HCEC 1CT (cell line): ENCODE results near the gene APC2.
A peak's percentile ranks its signal among the peaks of the same experiment; 100 is the strongest.
"Not testable (repeated sequence)": the region's sequence is repeated elsewhere in the genome, so short reads cannot be mapped to it uniquely, and the experiment has no call there.

ENCODE experiments used
- DNase-seq: peaks from one replicate; pipeline ENCODE4 v3.0.0-alpha.2; 2017

APC2 gene

DNA sequence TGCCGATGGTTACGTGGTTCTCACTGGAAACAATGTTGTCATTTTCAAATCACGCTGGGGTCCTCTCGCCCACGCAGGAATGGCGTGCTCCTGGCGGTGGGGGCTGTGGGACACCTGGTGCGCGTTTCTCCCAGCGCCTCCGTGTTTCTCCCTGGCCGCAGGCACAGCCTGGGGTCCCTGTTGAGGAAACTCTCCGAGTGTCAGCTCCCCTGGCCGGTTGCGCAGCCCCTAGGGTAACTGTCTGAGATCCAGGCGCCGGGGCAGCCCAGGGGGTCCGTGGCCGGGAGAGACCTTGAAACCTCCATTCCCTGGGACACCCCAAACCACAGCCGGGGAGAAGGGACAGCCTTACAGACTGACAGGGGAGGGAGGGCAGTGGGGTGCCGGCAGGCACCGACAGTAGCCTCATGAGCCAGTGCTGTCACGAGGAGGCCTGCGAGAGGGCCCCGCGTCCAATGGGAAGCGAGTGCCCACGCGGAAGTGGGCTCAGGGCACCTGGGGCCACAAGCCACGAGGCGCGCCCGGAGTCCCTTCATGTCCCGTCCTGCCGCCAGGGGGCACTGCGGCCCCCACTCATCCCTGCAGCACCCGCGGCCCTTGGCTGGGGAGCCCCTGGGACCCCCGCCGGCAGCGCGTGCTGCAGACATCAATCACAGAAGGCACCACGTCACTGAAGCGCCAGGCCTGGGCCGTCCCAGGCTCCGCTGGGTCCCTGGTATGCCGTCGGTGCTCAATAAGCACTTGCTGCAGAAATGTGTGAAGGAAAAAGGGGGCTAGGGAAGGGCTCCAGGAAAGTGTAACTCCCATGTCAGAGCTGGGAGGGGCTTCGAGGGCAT lies 53.4 kb downstream of the APC2 start:
- peak; percentile 22 for DNase-seq

DNA sequence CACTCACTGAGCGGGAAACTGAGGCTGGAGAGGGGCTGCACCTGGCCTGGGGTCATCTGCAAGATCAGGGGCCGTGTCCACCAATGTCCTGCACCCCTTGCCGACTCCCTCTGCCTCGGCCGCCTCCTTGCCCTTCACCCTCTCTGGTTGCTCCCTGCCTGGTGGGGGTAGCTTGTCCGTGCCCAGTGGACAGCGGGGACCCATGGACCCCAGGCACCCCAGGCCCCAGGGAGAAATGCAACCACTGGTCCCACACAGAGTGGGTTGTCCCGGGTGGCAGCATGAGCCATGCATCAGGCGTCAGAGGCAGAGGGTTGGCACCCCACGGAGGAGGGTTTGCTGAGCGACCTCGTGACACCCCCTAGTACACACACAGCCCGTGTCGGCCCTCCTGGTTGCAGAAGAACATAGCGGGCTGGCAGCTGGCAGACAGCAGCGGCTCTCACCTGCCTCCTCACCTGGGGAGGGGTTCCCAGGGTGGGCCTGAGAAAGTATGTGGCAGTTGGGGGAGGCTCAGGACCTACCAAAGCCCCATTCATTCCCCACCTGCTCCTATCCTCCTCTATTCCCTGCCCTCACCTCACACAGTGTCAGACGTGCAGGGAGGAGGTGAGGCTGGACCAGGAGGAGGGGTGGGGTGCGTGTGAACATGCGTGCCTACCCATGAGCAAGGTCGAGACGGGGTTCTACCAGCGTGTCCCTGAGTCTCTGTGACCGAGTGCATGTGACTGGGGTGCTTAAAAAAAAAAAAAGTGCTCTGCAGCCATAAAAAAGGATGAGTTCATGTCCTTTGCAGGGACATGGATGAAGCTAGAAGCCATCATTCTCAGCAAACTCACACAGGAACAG lies 54.2 kb downstream of the APC2 start:
- DNase-seq = no peak

DNA sequence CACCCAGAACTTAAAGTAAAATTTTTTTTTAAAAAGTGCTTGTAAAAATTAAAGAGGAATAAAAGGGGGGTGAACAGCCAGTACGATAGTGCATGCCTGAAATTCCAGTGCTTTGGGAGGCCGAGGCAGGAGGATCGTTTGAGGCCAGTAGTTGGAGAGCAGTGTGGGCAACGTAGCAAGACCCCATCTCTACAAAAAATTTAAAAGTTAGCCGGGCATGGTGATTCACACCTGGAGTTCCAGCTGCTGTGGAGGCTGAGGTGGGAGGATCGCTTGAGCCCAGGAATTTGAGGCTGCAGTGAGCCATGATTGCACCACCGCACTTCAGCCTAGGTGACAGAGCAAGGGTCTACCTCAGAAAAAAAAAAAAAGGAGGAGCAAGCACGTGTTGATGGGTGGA lies 55.1 kb downstream of the APC2 start:
- no peak for DNase-seq

DNA sequence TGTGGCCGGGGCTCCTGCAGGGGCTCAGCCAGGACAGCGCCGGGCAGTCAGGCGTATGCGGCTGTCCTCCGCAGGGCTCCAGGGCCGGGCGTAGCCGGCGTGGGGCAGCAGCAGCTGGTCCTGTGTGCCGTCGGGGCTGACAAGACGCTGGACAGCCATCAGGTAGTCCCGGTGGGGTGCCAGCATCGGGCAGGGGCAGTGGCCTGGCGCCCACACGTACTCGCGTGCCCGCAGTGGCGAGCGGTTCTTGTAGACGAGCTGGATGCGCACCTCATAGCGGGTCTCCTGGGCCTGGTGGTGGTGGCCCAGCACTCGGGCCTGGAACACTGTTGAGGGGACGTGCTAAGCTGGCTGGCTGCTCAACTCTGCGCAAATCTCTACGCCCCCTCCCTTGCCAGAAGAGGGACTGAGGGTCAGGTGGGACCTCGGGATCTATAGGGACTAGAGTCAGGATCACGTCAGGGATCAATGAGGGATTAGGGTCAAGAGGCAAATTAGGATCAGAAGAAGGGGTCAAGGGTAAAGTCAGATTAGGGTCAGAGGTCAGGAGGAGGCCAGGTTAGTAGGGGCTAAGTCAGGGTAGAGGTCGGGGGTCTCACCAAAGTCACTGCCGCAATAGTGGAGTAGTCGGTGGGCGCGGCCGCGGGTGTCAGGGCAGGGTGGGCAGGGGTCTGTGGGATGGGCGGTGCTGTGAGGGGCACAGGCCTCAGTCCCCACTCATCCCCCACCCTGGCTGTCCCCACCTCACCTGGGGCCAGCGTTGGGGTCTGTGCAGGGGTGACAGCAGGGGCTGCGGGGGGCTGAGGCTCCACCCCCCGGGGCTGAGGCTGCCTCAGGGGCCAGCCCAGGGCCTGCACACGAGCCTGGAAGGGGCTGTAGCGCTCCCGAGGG lies 56.3 kb downstream of the APC2 start:
- no peak for DNase-seq

DNA sequence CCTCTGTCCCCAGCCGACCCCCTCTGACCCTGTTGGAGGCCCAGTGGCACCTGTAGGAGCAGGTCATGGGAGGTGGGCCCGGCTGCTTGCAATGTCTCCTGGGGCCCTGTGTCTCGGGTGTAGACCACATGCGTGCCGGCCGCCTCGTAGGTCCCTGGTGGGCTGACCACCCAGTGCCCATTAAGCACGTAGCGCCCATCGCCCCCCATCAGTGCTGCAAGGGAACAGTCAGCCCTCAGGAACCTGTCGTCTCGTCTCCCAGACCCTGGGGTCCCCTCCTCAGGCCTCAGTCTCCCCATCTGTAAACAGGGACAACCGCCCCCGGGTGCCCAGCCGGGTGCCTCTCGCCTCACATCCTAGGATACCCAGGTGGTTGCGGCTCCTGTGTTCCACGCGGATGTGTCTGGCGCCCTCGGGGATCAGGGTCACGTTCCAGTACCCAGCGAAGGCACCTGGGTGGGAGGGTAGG lies 57.3 kb downstream of the APC2 start:
- no peak for DNase-seq

DNA sequence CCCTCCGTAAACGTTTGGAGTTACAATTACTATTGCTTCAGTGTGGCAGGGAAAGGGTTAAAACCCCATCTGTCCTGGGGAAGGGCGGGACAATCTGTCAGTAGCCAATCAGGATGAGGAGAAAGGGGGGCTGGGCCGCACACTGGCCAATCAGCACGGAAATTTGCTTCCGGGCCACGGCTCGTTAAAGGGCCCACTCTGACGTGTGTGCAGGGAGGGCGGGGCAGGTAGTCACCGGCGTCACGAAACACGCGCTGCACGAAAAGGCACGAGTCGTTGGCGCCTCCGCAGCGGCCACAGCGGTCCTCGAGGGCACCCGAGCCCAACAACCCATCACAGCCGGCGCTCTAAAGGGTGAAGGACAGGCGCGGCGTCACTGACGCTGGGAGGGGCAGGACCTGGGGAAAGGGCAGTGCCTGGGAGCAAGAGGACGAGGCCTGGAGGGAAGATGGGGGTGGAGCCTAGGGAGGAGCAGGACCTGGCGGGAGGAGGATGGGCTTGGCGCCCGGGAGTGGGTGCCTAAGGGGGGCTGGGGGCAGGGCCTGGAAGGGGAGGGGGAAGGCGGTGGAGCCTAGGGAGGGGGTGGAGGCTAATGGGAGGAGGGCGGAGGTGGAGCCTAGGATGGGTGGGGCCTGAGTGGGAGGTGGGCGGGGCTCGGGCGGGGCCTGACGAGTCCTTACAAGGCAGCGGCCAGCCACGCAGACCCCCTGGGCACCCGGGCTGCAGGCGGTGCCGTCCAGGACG lies 58.0 kb downstream of the APC2 start:
- peak; percentile 90 for DNase-seq

DNA sequence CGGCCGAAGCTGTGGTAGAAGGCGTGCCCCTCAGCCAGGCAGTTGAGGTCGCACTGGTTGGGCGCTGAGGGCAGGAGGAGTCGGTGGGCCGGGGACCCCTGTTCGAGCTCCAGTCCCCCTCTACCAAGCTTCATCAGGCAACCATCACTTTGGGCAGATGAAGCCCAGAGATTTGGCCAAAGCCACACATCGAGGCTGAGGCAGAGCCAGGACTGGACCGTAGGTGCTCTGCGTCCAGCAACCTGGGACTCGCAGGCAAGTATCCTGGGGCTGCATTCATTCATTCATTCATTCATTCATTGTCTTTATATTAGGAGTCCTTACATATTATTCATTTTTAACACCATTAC lies 58.6 kb downstream of the APC2 start:
- no peak for DNase-seq

DNA sequence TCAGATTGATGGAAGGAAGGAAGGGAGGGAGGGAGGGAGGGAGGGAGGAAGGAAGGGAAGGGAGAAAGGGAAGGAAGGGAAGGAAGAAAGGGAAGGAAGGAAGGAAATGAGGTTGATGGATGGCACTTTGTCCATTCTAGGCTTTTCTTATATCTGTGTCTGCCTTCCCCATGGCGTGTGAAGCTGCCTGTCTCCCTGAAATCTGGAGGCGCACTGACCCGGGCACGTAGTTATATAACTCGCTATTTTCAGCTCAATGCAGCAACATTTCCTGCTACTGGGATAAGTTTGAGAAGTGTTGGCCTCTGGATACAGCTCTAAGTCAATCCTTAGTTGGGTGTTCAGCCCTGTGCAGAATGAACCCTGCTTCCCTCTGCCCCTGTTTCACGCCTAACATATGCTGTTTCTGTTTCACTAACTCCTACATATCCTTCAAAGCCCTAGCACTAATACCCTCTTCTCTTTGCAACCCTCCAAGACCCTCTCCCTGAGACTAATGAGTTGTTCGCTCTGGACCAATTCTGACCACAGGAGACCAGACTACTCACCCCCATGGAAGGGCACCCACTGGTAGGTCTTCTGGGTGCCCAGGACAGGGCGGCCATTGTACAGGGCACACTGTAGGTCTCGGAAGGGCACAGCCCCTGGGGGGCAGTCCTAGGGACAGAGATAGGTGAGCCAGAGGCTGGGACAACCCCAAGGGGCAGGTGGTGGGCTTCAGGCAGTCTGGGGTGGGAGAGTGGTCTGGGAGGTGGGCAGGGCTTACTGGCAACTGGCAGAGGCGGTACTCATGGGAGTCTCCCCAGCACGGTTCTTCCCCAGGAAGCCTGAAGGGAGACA lies 59.9 kb downstream of the APC2 start:
- DNase-seq = no peak

DNA sequence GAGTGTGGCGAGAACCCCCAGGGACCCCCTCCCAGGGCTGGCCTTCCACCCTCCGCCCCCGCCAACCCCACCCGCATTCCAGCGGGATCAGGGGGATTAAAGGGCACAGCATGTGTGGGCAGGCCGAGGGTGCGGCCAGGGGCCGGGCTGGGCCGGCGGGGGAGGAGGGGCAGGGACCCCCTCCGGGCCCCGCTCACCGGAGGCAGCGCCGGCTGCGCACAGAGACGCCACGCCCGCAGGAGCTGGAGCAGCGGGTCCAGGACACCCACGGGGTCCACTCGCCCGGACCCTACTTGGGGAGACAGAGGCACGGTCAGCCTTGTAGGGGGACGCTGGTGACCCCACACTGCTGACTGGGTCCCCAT lies 60.5 kb downstream of the APC2 start:
- DNase-seq = no peak

DNA sequence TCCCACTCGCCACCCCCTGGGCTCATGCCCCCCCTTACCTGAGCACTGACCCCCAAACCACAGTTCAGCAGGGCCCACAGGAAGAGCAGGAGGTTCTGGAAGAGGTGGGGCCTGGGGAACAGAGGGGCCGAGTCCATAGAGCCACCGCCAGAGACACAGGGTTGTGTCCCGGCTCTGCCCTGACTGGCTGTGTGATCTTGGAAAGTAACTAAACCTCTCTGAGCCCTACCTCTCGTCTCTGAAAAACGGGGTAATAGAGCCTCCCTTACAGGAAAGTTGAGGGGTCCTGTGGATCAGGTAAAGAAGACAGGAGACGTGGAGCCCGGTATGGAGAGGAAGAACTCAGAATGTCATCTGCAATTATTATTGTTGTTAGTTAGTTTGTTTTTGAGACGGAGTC lies 60.9 kb downstream of the APC2 start:
- DNase-seq = no peak

DNA sequence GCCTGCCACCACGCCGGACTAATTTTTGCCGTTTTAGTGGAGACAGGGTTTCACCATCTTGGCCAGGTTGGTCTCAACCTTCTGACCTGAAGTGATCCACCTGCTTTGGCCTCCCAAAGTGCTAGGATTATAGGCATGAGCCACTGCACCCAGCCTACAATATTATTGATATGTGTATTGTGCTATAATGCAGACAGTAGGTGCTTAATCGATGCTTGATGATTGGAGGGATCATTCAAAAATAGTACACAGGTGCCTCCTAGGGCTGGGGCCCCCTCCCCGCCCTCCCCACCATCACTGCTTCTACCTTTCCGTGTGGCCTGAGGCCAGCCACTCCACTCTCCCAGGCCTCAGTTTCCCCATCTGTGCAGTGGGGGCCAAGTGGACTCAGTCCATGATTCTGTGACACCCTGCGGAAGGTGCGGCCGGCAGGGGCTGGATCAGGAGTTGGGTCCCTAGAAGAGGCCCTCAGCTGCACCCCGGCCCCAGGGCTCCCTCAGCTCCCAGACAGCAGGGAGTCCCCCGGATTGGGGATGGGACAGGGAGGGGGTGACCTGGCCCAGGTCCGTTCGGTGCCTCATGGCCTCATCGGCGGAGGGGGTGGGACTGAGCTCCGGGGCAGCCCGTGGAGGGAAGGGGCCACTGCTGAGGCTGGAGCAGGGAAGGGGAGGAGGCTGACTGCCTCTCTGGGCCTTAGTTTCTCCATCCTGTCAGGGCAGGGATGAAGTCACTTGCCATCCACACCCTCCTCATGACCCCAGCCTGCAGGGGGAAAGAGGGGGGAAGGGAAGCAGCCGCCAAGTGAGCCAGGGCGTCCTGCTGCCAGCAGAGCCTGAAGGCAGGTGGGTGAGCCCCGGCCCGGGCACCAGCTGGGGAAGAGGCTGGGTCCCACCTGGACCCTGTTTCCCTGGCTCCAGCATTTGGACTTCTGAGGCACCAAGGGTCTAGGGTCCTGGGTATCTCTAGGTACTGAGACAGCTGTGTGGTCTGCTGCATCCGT lies 61.7 kb downstream of the APC2 start:
- no peak for DNase-seq

DNA sequence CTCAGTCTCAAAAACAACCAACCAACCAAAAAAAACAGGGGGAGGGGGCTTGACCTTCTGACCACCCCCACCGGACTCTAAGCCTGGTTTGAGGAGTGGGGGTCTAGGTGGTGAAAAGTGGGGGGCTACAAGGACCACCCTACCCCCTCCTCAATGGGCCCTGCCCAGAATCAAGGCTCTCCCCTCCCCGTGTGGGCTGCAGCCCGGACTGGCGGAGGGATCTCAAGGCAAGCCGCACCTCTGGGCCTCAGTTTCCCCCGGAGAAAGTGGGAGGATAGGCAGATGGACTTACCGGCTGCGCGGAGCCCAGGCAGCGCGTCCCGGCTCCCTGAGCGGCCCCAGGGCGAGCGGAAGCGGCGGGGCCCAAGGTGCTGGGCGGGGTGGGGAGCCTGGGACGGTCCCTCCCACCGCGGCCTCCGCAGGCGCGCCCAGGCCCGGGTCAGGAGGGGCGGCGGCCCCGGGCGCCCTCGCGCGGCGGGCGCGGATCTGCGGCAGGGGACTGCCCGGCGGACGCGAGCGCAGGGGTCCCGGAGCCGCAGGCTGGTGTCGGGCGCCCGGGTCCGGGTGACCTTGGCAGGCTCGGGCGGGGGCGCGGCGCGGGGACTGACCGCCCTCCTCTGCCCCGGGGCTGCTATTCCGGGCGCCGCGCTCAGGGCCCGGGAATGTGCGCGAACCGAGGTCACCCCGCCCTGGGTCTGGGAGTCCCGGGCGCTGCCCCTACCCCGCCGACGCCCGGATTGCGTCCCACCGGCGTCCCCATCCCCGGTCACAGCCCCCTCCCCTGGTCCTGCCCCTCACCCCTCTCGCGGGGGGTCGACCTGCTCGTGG lies 63.0 kb downstream of the APC2 start, which contains the start of gene ADAMTSL5:
Gene ADAMTSL5 (minus strand): TSS at position 349 of the 828 bp plus-strand sequence. CDS start 2,076 bp downstream, outside the sequence.
- peak; percentile 68 for DNase-seq

DNA sequence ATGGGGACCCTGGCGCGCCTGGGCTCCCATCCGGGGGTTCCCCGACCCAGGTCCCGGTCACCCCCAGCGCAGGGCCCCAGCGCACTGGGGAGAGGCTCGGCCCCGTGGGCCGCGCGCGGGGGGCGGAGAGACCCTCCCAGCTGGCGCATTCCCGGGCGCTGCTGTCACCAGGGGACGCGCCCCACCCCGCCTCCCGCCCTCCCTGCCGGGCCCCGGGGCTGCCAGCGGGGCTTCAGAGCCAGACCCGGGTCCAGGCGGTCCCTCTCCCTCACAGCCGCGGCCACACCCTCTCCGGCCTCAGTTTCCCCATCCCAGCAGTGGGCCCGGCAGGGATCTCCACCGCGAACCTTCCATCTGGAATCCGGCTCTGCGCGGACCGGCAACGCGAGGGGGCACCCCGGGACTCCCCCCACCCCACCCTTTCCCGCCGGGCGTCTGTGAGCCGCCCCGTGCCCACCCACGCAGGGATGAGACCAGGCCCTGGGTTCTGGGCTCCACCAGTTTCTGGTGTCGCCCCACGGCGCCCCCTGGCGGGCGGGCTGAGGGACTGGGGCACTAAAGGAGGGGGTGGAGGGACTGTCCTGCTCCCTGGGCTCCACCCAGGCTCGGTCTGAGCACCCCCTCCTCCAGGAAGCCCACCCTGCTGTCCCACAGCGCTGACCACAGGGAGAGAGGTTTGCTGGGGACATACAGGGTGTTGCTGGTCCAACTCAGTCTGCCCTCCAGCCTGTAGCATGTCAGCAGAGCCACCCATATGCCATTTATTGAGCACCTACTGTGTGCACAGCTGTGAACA lies 63.8 kb downstream of the APC2 start:
- peak; percentile 39 for DNase-seq

DNA sequence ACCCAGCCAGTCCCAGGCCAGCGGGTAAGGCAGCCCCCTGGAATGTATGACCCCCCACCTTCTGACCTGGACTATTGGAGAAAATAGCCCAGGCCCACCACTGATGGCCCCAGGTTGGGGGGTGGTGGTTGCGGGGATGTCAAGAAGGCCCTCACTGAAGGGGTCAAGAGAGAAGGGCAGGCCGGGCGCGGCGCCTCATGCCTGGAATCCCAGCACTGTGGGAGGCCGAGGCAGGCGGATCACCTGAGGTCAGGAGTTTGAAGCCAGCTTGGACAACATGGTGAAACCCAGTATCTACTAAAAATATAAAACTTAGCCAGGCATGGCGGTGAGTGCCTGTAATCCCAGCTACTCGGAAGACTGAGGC lies 64.4 kb downstream of the APC2 start:
- DNase-seq = no peak

DNA sequence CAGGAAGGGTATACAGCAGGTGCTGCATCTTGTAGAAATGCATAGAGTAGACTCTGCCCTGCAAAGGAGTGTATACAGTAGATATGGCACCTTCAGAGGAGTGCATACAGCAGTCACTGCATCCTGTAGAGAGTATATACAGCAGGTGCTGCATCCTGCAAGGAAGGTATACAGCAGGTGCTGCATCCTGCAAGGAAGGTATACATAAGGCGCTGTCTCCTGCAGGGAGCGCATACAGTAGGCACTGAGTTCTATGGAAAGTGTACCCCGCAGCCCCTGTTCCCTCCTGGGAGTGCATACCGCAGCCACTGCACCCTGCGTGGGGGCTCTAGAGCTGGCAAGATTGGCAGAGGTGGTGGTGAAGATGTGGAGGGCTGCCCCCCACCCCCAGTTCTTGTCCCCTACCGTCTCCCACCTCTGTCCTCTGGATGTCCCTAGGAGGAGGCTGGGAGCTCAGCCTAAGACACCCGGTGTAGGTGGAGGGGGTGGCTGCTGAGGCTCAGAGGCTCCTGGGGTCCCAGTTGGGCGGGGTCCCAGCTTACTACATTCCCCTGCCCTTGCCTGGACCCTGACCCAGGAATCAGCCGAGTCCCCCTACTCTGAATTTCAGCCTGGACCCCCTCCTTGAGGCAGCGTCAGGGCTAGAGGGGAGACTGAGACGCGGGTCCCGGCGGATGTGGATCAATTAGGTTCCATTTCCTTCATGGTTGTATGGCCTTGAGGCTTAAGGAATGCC lies 65.2 kb downstream of the APC2 start:
- DNase-seq = no peak

DNA sequence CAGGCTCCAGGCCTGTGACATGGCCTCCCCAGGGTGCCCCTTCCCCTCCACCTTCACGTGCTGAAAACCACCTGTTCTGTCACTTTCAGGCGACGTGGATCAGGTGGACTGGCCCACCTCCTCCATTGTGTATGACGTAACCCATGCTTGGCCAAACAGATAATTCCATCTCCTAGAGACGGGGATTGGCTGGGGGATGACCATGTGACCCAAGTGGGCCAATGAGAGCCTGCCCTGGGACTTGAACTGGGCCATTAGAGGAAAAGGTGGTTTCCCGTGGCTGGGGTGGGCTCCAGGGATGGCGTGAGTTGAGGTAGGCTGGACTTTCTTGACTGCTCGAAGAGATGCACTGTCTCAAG lies 66.5 kb downstream of the APC2 start:
- DNase-seq = no peak

DNA sequence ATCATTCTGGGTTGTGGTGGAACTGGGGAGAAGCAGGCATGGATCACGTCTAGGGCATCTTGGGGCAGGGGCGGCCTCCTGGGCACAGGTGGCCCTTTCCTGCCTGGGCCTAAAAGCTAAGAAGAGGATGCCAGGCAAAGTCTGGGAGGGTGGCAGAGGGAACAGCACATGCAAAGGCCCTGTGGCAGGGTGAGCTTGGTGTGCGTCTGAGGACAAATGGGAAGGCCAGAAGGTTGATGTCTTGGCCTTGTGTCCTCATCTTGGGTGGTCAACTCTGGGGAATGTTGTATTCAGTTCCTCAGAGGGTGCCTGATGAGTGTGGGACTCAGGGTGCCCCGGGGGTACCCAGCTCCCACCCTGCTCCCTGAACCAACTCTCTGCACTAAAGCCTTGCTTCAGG lies 68.5 kb downstream of the APC2 start:
- DNase-seq = no peak

DNA sequence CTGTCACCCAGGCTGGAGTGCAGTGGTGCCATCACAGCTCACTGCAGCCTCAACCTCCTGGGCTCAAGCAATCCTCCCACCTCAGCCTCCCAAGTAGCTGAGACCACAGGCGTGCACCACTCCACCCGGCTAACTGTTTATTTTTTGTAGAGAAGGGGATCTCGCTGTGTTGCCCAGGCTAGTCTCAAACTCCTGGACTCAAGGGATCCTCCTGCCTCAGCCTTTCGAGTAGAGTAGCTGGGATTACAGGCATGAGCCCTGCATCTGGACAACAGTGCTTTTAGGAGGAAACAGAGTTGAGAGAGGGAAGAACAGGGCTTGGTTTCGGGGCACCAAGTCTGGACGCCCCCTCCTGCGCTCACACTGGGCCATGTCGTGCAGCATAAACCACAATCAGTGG lies 69.9 kb downstream of the APC2 start:
- not testable (repeated sequence) for DNase-seq
